GM20000 (cell line): ENCODE results near the gene NF2.

ENCODE experiments used
- DNase-seq: peaks from one replicate; pipeline ENCODE4 v3.0.0; 2012; ENCODE audit warnings: low spot score
- TF ChIP-seq, protein P1 (sequence below): IDR thresholded peaks from 2 replicates; pipeline ENCODE4 v1.5.1; 2012; ENCODE audit warnings: mild to moderate bottlenecking, control low read depth; ENCODE audit errors: extremely low read depth, missing control alignments

The NF2 gene

DNA sequence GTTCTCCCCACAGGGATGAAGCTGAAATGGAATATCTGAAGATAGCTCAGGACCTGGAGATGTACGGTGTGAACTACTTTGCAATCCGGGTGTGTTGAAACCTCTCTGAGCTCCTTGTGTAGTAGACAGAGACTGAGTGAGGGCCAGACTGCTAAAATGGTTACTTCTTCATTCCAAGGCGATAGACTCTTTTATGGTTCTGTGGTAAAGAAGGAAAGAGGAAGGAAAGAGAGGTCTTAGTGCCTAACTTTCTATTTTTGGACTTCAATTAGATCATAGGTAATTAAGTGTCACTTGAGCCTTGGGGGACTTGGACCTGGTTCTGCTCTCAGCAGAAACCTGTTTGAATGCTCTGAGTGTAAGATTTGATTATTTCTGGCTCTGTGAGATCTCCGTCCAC, 54.7 kb downstream of the NF2 start:
- TF ChIP-seq, protein P1, sequence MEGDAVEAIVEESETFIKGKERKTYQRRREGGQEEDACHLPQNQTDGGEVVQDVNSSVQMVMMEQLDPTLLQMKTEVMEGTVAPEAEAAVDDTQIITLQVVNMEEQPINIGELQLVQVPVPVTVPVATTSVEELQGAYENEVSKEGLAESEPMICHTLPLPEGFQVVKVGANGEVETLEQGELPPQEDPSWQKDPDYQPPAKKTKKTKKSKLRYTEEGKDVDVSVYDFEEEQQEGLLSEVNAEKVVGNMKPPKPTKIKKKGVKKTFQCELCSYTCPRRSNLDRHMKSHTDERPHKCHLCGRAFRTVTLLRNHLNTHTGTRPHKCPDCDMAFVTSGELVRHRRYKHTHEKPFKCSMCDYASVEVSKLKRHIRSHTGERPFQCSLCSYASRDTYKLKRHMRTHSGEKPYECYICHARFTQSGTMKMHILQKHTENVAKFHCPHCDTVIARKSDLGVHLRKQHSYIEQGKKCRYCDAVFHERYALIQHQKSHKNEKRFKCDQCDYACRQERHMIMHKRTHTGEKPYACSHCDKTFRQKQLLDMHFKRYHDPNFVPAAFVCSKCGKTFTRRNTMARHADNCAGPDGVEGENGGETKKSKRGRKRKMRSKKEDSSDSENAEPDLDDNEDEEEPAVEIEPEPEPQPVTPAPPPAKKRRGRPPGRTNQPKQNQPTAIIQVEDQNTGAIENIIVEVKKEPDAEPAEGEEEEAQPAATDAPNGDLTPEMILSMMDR = no peak
- no peak for DNase-seq

DNA sequence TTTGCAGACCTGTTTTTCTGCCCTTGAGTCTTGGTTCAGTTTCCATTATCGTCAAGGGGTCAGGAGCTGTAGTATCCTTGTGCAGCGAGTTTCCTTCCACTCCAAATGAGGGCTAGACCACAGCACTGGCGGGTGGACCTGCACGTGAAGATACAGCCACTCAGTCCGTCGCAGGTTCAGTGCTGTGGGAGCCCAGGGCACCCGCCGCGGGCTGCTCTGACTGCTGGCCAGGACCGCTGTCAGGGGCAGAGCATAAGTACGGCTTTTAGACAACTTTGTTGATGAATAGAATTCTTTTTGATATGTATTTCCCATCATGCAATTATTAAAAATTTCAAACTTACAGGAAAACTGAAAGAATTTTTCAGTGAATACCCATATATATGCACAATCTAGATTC, 56.6 kb downstream of the NF2 start:
- no peak for DNase-seq
- TF ChIP-seq, protein P1 = no peak

DNA sequence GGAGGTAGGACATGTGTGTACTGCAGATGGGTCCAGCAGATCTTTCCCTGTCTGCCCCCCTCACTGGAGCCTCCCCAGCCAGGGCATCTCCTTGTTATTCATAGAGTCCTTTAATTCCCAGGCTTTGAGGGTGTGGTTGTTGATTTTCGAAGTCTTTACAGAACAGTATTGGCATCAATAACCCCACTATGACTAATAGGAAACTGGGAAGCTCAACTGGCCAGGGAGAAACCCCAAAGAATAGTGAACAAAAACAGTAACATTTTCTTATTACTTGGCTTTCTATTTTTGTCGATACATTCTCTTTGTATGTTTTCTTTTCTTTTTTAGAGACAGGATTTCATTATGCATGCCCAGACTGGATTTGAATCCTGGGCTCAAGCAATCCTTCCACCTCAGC, 57.9 kb downstream of the NF2 start:
- TF ChIP-seq, protein P1 = no peak
- no peak for DNase-seq

DNA sequence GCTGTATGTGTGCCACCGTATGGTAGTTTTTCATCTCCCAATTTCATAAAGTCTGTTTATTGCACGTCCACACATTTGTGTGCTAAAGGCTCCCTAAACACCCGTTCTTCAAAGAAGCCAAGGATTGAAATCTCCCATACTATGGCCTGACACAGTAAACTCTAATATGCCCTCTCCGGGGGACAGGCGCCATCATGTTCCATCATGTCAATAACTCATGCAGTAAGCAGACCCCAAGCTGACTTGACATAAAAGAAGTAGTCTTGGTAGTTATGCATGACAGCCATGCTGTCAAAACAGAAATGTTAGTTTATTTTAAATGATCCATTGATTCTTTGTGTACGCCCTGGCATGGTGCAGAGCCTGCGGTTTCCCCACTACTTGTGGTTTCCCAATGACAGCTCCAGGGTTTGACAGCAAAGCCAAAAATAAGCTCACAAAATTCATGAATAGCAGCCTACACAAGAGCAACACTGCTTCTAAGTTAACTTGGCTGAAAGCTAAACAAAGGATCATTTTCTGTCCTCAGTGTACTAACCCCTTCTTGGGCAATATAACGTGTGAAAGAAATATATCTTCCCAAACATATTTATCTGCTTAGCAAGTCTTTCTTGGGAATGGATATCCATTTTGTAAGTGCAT, 59.9 kb downstream of the NF2 start:
- DNase-seq = no peak
- TF ChIP-seq, protein P1 = no peak

DNA sequence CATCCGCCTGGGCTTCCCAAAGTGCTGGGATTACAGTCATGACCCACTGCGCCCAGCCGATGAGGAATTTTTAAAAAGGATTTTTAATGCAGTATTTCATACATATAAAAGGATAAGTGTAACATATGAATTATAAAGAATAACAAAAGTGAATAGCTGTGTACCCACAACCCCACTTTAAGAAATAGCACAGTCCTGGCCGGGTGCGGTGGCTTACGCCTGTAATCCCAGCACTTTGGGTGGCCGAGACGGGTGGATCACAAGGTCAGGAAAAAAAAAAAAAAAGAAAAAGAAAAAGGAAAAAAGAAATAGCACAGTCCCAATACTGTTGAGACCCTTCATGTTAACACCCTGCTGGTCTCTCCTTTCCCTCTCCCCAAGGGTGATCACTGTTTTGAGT, 62.1 kb downstream of the NF2 start:
- no peak for DNase-seq
- TF ChIP-seq, protein P1 = no peak

DNA sequence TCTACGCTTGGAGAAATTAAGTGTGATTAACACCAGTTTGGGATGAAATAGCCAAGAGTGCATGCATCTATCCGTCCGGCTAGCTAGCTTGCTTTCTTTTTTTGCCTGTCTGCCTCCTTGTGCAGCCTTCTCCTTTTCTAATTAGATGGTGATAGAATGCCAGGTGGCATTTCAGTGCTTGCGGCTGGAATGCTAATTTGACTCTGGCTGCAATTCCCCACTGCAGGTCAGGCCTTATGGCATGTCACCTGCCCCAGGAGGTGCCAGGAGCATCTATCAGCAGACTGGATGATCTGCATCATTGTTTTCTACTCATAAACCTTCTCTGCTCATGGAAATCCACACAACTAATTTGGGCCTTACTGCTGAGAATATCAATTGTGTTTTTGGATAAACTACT, 65.2 kb downstream of the NF2 start:
- no peak for DNase-seq
- TF ChIP-seq, protein P1 = no peak

DNA sequence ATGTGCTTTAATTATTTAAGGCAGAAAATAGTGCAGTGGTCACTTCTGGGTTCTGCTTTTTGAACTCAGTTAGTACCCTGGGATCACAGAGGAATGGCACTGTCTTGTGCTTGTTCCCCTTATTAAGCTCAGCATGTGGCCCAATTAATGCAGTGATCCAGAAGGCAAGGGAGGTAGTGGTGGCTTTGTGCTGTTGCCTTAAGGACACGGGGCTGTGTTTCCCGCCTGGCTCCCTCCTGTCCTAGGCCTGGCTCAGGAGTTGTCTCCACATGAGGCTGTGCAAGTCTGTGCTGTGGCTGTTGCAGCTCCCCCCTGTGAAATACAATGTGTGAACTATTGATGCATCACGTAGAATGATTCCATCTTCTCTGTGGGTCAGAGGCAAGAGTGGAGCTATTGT, 67.2 kb downstream of the NF2 start:
- no peak for DNase-seq
- TF ChIP-seq, protein P1 = no peak
